Right lung (tissue), 5 donors: ENCODE data around the gene RGS7. TPM values are rescaled to one million over a fixed set of nuclear protein-coding genes. Genes with fewer than 3 reads are reported as not detected.
"Not testable (repeated sequence)": the region's sequence is repeated elsewhere in the genome, so short reads cannot be mapped to it uniquely, and the experiment has no call there.

Experiments
- DNase-seq, 2 donors: peaks; one replicate each; pipeline ENCODE4 v3.0.0-alpha.2; 2013
- polyA plus RNA-seq, 5 donors: library from polyadenylated mRNA; unstranded; fragments of 120-200 nt; gene quantifications; one replicate each; pipeline versions ENCODE4 v1.2.1 to v1.2.3, GENCODE V29; 2013; ENCODE audit warnings: inconsistent platforms in 1 of 5, low replicate concordance in 1 of 5; ENCODE audit not compliant: insufficient read length in 5 of 5, insufficient read depth in 1 of 5

Gene RGS7
- polyA plus RNA-seq, 5 donors: 0.18 to 0.50 (median 0.24) TPM

DNA sequence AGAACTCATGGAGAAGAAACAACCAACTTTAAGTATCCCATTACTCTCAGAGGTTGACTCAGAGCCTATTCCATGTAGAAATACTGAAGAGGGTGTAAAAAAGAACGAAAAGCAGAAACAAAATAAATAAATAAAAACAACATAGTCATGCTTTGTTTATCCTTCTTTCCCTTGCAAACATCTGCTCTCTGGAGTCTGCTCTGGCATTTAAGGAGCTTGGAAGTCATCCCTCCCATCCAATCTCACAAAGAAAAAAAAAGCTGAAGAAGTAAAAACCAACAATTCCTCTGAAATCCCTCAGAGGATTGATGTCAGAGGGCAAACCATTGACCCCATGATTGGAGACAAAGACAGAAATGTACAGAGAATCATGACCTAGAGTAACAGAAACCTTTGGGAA is 442.5 kb downstream of the RGS7 start:
- DNase-seq: no peak

DNA sequence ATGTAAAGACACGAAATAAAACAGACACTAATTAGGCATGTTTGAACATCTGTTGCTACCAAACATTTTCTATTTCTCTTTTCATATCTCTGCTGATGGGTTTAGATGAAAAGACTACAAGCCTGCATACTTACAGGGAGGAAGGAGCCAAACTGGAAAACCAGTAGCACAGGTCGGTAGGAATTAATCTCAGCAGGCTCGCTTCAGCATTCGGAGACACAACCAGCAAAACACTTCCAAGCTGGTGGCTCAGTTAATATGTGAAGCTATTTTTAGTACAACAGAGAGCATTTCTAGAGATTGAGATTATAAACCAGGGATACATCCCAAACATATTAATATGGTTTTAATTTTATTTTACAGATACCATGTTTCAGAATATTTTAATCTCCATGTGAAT is 444.2 kb downstream of the RGS7 start:
- no peak for DNase-seq

DNA sequence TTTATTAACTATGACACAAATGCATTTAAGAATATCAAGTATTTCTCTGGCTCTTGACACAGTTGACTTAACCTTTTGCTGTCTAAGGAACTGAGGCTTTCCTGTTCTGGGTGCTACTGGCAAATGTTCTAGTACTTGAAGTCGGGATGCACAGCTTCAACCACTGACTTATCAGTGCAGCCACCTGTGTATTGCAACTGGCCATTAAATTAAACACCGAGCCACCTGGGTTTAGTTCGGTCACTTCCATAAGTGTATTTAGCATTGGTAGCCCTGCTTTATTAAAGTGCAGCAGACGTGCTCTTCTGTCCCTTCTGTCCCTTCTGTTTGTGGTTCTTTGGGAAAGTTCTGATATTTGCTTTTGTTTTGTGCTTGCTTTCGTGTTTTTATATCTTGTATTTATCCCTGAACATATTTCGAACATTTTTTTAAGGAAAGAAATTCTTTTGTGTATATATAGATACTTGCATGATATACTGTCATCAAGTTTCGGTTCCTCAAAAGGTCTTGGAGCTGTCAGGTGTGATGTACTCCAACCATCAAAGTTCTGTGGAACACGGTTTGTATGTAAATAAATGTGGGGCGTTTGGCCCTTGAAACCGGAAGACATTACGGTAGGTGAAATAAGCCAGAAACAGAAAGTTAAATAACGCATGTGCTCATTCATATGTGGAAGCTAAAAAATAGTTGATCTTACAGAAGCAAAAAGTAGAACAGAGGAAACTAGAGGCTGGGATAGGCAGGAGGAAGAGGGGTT is 447.1 kb downstream of the RGS7 start:
- no peak for DNase-seq

DNA sequence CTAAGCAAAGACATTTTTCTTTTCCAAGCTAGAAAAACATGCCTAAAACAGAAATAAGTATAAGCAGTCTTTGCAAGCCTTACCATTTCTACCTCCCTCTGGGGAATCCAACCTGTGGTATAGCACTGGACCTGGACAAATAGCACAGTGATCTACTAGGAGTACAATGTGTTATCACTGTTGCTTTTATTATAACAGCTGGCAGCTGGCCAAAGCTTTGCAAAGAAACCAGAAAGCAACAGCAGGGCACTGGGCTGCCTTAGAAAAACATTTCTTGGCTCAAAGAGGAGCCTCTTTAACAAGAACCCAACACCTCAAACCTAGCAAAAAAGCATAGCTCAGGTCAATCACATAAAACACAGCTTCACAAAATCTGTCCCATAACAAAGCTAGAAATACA is 450.5 kb downstream of the RGS7 start:
- DNase-seq: no peak

DNA sequence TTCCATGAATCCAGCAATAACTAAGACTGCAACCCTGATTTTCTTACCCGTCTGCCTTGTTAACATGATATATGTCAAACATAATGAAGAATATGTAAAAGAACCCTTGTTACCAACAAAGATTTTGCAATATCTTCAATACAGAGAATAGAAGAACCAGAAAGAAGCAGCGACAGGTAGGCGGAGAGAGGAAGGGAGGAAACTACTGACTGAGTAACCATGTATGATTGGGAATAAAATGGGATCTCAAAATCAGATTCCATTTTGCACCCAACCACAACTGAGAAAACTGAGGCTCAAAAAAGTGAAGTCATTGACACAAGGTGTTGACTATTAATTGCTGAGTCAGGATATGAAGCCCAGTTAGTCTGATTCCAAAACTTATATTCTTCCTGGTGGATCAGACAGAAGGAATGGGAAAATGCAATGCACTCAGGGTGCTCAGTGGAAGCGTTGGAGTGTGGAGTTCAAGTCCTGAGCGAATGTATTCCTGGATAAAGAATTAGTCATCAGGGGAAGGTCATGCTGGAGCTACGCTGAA is 451.7 kb downstream of the RGS7 start:
- no peak for DNase-seq

GRCh38 chr1:240895424-240895823 is 461.6 kb downstream of the RGS7 start:
- not testable (repeated sequence) for DNase-seq

DNA sequence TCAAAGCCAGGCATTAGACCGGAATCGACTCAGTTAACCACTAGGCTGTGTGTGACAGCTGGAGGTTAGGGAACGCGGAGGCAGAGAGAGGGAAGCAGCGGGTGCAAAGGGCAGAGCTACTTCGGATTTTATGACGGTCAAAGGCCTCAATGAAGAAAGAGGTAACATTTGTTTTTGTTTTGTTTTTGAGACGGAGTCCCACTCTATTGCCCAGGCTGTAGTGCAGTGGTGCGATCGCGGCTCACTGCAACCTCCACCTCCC is 468.3 kb downstream of the RGS7 start:
- DNase-seq: no peak

DNA sequence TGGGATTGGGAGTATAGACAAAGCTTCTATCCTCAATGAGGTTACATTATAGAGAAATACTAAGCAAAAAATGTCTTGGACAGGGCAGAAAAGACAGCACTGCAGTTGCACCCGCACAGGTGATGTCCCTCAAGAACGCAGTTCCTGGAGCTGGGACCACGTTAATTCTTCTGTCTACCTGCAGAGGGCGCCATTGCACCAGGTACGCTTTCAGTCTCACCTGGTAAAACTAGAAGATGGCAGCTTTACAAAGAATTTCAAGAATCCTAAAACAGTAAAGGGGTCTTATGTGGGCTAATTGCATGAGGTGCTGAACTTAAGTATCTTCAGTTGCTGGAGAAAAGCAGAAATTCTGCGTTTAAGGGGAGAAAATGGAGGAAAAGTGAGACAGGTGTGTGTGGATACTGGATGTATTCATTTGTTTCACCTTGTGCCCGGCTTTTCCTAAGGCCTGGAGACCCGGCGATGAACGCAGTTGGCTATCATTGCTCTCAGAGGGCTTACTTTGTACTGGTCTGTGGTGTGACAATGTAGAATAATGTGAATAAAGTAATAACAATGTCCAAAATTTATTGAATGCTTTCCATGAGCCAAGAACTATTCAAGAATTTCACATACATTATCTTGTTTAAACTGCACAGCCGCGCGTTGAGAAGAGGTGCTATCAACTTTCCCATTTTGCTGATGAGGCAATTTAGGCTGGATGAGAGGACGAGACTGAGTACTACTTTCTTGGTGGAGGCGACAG is 468.8 kb downstream of the RGS7 start:
- peak; percentile 5 for DNase-seq

DNA sequence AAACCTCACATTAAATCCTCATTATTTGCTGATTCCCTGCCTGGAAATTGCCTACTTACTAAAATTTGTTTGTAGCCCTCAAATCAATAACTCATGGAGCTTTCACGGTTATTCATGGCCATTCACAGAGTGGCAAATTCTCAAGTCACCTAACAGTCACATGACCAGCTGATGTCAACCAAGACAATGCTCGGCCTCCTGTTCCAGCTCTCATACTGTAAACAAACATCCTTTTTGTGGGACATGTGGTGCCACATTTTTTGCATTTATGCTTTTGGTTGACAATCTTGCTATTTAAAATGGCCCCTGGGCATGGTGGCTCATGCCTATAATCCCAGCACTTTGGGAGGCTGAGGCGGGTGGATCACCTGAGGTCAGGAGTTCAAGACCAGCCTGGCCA is 473.5 kb downstream of the RGS7 start:
- DNase-seq: no peak

GRCh38 chr1:240882656-240883308 is 474.2 kb downstream of the RGS7 start:
- not testable (repeated sequence) for DNase-seq

DNA sequence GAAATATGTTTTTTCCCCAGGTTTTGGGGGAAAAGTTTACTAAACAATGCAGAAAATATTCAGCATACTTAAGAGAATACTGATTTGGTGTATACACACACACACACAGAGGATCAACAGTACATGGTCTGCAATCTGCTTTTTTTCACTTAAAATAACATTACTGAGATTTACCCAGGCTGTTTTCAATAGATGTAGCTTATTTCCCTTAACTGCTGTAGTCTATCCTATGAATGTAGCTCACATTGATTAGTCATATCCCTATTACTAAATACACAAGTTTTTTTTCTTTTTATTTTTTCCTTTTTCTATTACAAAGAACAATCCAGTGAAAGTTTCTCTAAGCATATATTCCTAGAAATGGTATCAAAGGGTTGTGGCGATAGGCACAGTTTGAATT is 478.4 kb downstream of the RGS7 start:
- DNase-seq: no peak

- no peak for DNase-seq
Measured at GRCh38 chr1:240877605-240878004, 479.4 kb downstream of the RGS7 start.

GRCh38 chr1:240876071-240876470 is 480.9 kb downstream of the RGS7 start:
- DNase-seq: no peak

DNA sequence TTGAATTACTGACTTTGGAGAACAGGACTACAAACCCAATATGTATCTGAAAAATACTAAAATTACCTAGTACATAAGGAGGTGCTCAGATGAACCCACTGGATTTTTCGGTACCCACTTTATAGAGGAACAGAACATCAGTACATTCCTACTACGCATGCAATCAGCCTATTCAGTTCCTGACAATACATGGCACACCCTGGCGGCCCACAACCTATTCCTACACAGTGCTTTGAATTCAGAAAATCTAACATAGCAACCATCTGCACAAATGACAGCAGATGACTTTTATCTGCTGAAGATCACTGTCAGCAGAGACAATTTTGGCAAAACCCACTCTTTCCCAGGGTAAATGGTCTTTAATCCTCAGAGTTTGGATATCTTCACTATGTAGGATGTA is 487.9 kb downstream of the RGS7 start:
- DNase-seq: no peak

- no peak for DNase-seq
Measured at GRCh38 chr1:240866724-240867123, 490.3 kb downstream of the RGS7 start.

DNA sequence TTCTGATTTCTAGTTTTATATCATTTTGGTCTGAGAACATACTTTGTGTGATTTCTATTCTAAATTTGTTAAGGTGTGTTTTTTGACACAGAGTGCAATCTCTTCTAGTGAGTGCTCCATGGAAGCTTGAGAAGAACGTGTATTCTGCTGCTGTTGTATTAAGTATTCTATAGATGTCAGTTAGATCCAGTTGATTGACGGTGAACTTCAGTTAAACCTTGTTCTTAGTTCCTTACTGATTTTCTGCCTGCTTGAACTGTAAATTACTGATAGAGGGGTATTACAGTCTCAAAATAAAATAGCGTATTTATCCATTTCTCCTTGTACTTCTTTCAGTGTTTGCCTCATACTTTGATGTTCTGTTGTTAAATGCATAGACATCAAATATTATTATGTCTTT is 497.0 kb downstream of the RGS7 start:
- no peak for DNase-seq

GRCh38 chr1:240854367-240854766 is 502.6 kb downstream of the RGS7 start:
- no peak for DNase-seq

DNA sequence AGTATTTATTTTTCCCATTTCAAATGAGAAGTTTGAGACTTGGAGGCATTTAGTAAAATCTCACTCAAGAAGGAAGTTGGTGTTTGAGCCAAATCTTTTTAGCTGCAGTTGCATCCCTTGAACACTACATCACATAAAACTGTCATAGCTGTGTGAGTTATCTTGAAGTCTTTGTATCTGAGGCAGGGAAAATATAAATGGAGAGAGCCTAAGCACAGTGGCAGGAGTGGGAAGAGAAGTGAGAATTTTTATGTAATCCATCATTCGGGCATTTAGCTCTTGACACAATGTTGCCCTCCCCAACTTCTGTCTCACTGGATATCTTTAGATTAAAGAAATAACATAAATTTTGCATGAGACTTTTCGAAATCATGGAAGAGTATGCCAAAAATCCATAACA is 509.7 kb downstream of the RGS7 start:
- no peak for DNase-seq

- no peak for DNase-seq
Measured at GRCh38 chr1:240844486-240844885, 512.5 kb downstream of the RGS7 start.

- no peak for DNase-seq
Measured at GRCh38 chr1:240843798-240844197, 513.2 kb downstream of the RGS7 start.

- no peak for DNase-seq
Measured at GRCh38 chr1:240836271-240836670, 520.7 kb downstream of the RGS7 start.

- no peak for DNase-seq
Measured at GRCh38 chr1:240835291-240835690, 521.7 kb downstream of the RGS7 start.

GRCh38 chr1:240833075-240833474 is 523.9 kb downstream of the RGS7 start:
- no peak for DNase-seq
